Measurements from ENCODE around the gene MAP3K14.
A peak's percentile ranks its signal among the peaks of the same experiment; 100 is the strongest.
"Not testable (repeated sequence)": the region's sequence is repeated elsewhere in the genome, so short reads cannot be mapped to it uniquely, and the experiment has no call there.

The MAP3K14 gene

DNA sequence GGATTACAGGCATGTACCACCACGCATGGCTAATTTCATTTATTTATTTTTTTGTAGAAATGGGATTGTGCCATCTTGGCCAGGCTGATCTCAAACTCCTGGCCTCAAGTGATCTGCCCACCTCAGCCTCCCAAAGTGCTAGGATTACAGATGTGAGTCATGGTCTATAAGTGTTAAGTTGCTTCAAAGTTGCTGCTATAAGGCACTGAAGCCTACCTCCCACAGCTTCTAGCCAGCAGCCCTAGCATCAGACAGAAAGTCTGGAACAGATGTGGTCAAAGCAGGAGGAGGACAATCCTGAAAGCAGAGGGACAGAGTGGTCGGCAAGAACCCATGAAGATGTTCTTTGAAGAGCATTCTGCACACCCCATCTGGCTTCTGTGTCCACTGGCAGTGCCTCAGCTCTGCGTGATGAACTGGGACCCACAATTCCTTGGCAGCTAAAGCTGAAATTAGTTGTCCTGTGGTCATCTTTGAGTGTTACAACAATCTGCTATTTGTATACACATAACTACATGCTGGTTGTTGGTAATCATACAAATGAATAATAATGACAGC, 11.2 kb downstream of the MAP3K14 start:
- no peak overlapping the region for H3K4me2 ChIP-seq
- H3K36me3 ChIP-seq (ENCODE audit: insufficient read depth), result no peaks in the 10 kb centered on the region
- H4K20me1 ChIP-seq (ENCODE audit: insufficient read depth), result no peaks in the 10 kb centered on the region
- H3K27me3 ChIP-seq (ENCODE audit: insufficient read depth, low read depth), result no peaks in the 10 kb centered on the region
- TF ChIP-seq CTCF (conservative IDR thresholded peaks at IDR 0.05; ENCODE audit: low read depth, low read length), result no peak
- H3K4me1 ChIP-seq (ENCODE audit: low read depth, poor library complexity, severe bottlenecking), result peaks cover 97% of the 10 kb centered on the region
- no peak overlapping the region for H3K27ac ChIP-seq
- H3K4me3 ChIP-seq (IDR thresholded peaks at IDR 0.05; ENCODE audit: insufficient read depth, low read depth, low read length), result no peak overlapping the region
- peaks cover 96% of the 10 kb centered on the region for H3K79me2 ChIP-seq (ENCODE audit: insufficient read depth, low read depth)
- H2AFZ ChIP-seq (ENCODE audit: low read depth), result no peak overlapping the region
- H3K9ac ChIP-seq, result no peak overlapping the region

GRCh38 chr17:45302649-45303173, 14.1 kb downstream of the MAP3K14 start:
- Histone ChIP-seq H3K4me1 (ENCODE audit: low read depth, poor library complexity, severe bottlenecking) (peaks cover 97% of the 10 kb centered on the region), H3K79me2 (ENCODE audit: insufficient read depth, low read depth) (peaks cover 91% of the 10 kb centered on the region), H3K4me2 (peak overlapping the region; percentile 34; the same call in 1 of the 2 replicates), H3K27me3 (ENCODE audit: insufficient read depth, low read depth) (no peaks in the 10 kb centered on the region), H2AFZ (ENCODE audit: low read depth) (no peak overlapping the region), H3K4me3 (IDR thresholded peaks at IDR 0.05; ENCODE audit: insufficient read depth, low read depth, low read length) (no peak overlapping the region), H3K9ac (no peak overlapping the region; the same call in 1 of the 2 replicates), H3K27ac (peak overlapping the region; percentile 73), H3K36me3 (ENCODE audit: insufficient read depth) (no peaks in the 10 kb centered on the region), H4K20me1 (ENCODE audit: insufficient read depth) (no peaks in the 10 kb centered on the region)
- TF ChIP-seq CTCF (conservative IDR thresholded peaks at IDR 0.05; ENCODE audit: low read depth, low read length), result no peak

DNA sequence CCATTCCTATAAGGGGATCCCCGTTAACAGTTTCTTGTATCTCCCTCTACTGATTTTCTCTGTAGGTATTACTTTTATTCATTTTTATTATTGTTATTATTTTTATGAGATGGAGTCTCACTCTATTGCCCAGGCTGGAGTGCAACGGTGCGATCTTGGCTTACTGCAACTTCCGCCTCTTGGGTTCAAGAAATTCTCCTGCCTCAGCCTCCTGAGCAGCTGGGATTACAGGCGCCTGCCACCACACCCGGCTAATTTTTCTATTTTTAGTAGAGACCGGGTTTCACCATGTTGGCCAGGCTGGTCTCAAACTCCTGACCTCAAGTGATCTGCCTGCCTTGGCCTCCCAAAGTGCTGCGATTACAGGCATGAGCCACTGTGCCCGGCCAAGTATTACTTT, 14.6 kb downstream of the MAP3K14 start:
- not testable (repeated sequence) for H4K20me1 ChIP-seq (ENCODE audit: insufficient read depth); H3K4me3 ChIP-seq (IDR thresholded peaks at IDR 0.05; ENCODE audit: insufficient read depth, low read depth, low read length); H2AFZ ChIP-seq (ENCODE audit: low read depth); H3K36me3 ChIP-seq (ENCODE audit: insufficient read depth); H3K27me3 ChIP-seq (ENCODE audit: insufficient read depth, low read depth); H3K9ac ChIP-seq
- Histone ChIP-seq H3K79me2 (ENCODE audit: insufficient read depth, low read depth) (peaks cover 91% of the 10 kb centered on the region), H3K27ac (peak overlapping the region; percentile 73), H3K4me1 (ENCODE audit: low read depth, poor library complexity, severe bottlenecking) (peaks cover 97% of the 10 kb centered on the region), H3K4me2 (peak overlapping the region; percentile 34; the same call in 1 of the 2 replicates)

GRCh38 chr17:45301674-45302073, 15.1 kb downstream of the MAP3K14 start:
- H4K20me1 ChIP-seq (ENCODE audit: insufficient read depth), result no peaks in the 10 kb centered on the region
- no peak overlapping the region for H3K9ac ChIP-seq
- peaks cover 96% of the 10 kb centered on the region for H3K4me1 ChIP-seq (ENCODE audit: low read depth, poor library complexity, severe bottlenecking)

More at GRCh38 chr17:45301674-45302073, 15.1 kb downstream of the MAP3K14 start:
- Histone ChIP-seq H2AFZ (ENCODE audit: low read depth) (no peak overlapping the region), H3K27ac (peak overlapping the region; percentile 73; the same call in 1 of the 2 replicates), H3K4me3 (IDR thresholded peaks at IDR 0.05; ENCODE audit: insufficient read depth, low read depth, low read length) (no peak overlapping the region), H3K79me2 (ENCODE audit: insufficient read depth, low read depth) (peaks cover 94% of the 10 kb centered on the region), H3K27me3 (ENCODE audit: insufficient read depth, low read depth) (no peaks in the 10 kb centered on the region), H3K36me3 (ENCODE audit: insufficient read depth) (no peaks in the 10 kb centered on the region), H3K4me2 (peak overlapping the region; percentile 34; the same call in 1 of the 2 replicates)
- no peak for TF ChIP-seq CTCF (conservative IDR thresholded peaks at IDR 0.05; ENCODE audit: low read depth, low read length)
